ENCODE measurements around the gene ATRN. TPM values are rescaled to one million over a fixed set of nuclear protein-coding genes. Genes with fewer than 3 reads are reported as not detected.

The ATRN gene
- polyA plus RNA-seq, 1 donor (not counting 4 experiments of a cell fraction or from before 2014, with no cell fraction given) = 49.9 TPM

GRCh38 chr20:3645309-3646066 lies 174.7 kb downstream of the ATRN start:
- Histone ChIP-seq H3K4me3 (ENCODE audit: control insufficient read depth in 2 of 3, extremely low read depth in 1 of 3, insufficient read depth in 2 of 3, low read depth in 1 of 3, low read length in 3 of 3) (no peak overlapping the region), H3K27me3 (ENCODE audit: control insufficient read depth, extremely low read depth, insufficient read depth, low read length) (no peaks in the 10 kb centered on the region), H3K79me2 (ENCODE audit: control insufficient read depth, insufficient read depth, low read length) (no peaks in the 10 kb centered on the region), H3K36me3 (ENCODE audit: control insufficient read depth in 2 of 2, extremely low read depth in 1 of 2, insufficient read depth in 2 of 2, low read length in 2 of 2) (peaks cover 0 to 4% of the 10 kb centered on the region in 2 experiments), H3K9me1 (ENCODE audit: control insufficient read depth, extremely low read depth, insufficient read depth, low read length) (no peaks in the 10 kb centered on the region), H3K4me1 (ENCODE audit: control insufficient read depth, extremely low read depth, insufficient read depth, low read length) (no peaks in the 10 kb centered on the region), H3K27ac (ENCODE audit: control insufficient read depth, insufficient read depth, low read length) (no peak overlapping the region), H3K4me2 (ENCODE audit: control insufficient read depth, extremely low read depth, insufficient read depth, low read depth, low read length) (no peak overlapping the region), H4K20me1 (ENCODE audit: control insufficient read depth, extremely low read depth, insufficient read depth, low read length) (no peaks in the 10 kb centered on the region), H3K9ac (ENCODE audit: control insufficient read depth, extremely low read depth, insufficient read depth, low read length) (no peak overlapping the region), H2AFZ (ENCODE audit: control insufficient read depth, low read length) (no peak overlapping the region), H3K9me3 (ENCODE audit: control insufficient read depth, low read depth, low read length) (no peaks in the 10 kb centered on the region)
- TF ChIP-seq EZH2 (IDR thresholded peaks at IDR 0.05; ENCODE audit: low read length) (no peak), CTCF (optimal IDR thresholded peaks at IDR 0.05 in 1 of 3, IDR thresholded peaks at IDR 0.05 in 1 of 3, conservative IDR thresholded peaks at IDR 0.05 in 1 of 3; ENCODE audit: extremely low read depth in 1 of 3, insufficient read depth in 2 of 3, low read length in 3 of 3) (no peak)
- dilution Hi-C loops (cut with MboI; ENCODE audit: extremely low pct_ligation_motif_present, low sequenced_read_pairs) = no loop called here
- FAIRE-seq (no peak), DNase-seq (ENCODE audit: low read depth, low spot score) (no peak)

GRCh38 chr20:3646067-3646440 lies 175.2 kb downstream of the ATRN start:
- Histone ChIP-seq H3K36me3 (ENCODE audit: control insufficient read depth in 2 of 2, extremely low read depth in 1 of 2, insufficient read depth in 2 of 2, low read length in 2 of 2) (peaks cover 0 to 4% of the 10 kb centered on the region in 2 experiments), H3K9me3 (ENCODE audit: control insufficient read depth, low read depth, low read length) (no peaks in the 10 kb centered on the region), H3K27me3 (ENCODE audit: control insufficient read depth, extremely low read depth, insufficient read depth, low read length) (no peaks in the 10 kb centered on the region), H3K4me3 (ENCODE audit: control insufficient read depth in 2 of 3, extremely low read depth in 1 of 3, insufficient read depth in 2 of 3, low read depth in 1 of 3, low read length in 3 of 3) (no peak overlapping the region), H2AFZ (ENCODE audit: control insufficient read depth, low read length) (no peak overlapping the region), H3K27ac (ENCODE audit: control insufficient read depth, insufficient read depth, low read length) (no peak overlapping the region), H3K4me2 (ENCODE audit: control insufficient read depth, extremely low read depth, insufficient read depth, low read depth, low read length) (no peak overlapping the region), H3K9ac (ENCODE audit: control insufficient read depth, extremely low read depth, insufficient read depth, low read length) (no peak overlapping the region), H3K4me1 (ENCODE audit: control insufficient read depth, extremely low read depth, insufficient read depth, low read length) (no peaks in the 10 kb centered on the region), H3K79me2 (ENCODE audit: control insufficient read depth, insufficient read depth, low read length) (no peaks in the 10 kb centered on the region), H3K9me1 (ENCODE audit: control insufficient read depth, extremely low read depth, insufficient read depth, low read length) (no peaks in the 10 kb centered on the region), H4K20me1 (ENCODE audit: control insufficient read depth, extremely low read depth, insufficient read depth, low read length) (no peaks in the 10 kb centered on the region)
- dilution Hi-C loops (cut with MboI; ENCODE audit: extremely low pct_ligation_motif_present, low sequenced_read_pairs) = no loop called here
- FAIRE-seq (no peak), DNase-seq (ENCODE audit: low read depth, low spot score) (no peak)
- TF ChIP-seq CTCF (optimal IDR thresholded peaks at IDR 0.05 in 1 of 3, IDR thresholded peaks at IDR 0.05 in 1 of 3, conservative IDR thresholded peaks at IDR 0.05 in 1 of 3; ENCODE audit: extremely low read depth in 1 of 3, insufficient read depth in 2 of 3, low read length in 3 of 3) = no peak
- TF ChIP-seq EZH2 (IDR thresholded peaks at IDR 0.05; ENCODE audit: low read length) = no peak

Data from keratinocyte (primary cell).